ENCODE measurements around the gene LRRN4. TPM values are rescaled to one million over a fixed set of nuclear protein-coding genes. Genes with fewer than 3 reads are reported as not detected.

LRRN4 gene
- total and polyA plus RNA-seq, 2 donors: 0.58 TPM; not detected in 1

DNA sequence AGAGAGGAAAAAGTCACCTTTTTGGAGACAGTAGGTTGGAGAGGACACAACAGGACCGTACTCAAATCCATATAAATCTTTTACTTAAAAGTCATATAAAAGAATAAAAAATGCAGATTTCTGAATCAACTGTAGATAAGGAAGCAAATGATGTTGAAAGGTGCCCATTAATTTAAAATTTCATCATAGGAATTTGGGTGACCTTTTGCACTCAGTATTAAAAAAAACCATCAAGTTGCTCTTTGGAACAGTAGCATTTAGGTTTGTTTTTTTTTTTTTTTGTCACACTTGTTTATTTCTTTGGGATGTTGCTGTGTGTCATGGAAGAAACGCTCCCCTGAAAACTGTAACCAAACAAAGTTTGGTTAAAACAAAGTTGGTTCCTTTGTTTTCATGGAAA lies 20.9 kb upstream of the LRRN4 start:
- H3K4me3 ChIP-seq (ENCODE audit: low read depth, low read length): no peak overlapping the region
- peaks cover 2% of the 10 kb centered on the region for H3K36me3 ChIP-seq (ENCODE audit: insufficient read depth)
- WGBS: 92% methylated on average over 2 of the region's 2 CpGs
- DNase-seq (ENCODE audit: extremely low spot score): no peak
- H3K4me1 ChIP-seq (ENCODE audit: insufficient read depth): no peaks in the 10 kb centered on the region
- no peak overlapping the region for H3K27ac ChIP-seq (ENCODE audit: low read depth)

DNA sequence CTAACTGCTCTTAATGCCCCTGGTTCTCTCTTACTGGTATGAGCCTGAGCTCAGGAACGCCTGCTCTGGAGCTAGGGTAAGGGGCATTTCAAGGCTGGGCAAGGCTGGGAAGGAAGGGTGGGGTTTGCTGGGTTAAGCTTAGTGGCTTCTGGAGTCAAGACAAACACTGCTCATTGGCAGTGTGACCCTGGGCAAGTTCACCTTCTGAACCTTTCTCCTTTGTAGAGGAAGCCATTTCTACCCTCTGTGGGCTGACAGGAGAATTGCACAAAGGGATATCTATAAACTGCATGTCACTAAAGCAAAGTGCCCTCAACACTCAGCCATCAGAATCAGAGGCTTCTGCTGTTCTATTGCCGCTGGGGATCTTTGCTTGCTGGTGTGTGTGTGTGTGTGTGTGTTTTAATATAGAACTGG lies 20.3 kb upstream of the LRRN4 start:
- Histone ChIP-seq H3K27ac (ENCODE audit: low read depth) (no peak overlapping the region), H3K4me1 (ENCODE audit: insufficient read depth) (no peaks in the 10 kb centered on the region), H3K36me3 (ENCODE audit: insufficient read depth) (peaks cover 2% of the 10 kb centered on the region), H3K4me3 (ENCODE audit: low read depth, low read length) (no peak overlapping the region)
- 65% methylated on average over 2 of the region's 2 CpGs for WGBS
- no peak for DNase-seq (ENCODE audit: extremely low spot score)

DNA sequence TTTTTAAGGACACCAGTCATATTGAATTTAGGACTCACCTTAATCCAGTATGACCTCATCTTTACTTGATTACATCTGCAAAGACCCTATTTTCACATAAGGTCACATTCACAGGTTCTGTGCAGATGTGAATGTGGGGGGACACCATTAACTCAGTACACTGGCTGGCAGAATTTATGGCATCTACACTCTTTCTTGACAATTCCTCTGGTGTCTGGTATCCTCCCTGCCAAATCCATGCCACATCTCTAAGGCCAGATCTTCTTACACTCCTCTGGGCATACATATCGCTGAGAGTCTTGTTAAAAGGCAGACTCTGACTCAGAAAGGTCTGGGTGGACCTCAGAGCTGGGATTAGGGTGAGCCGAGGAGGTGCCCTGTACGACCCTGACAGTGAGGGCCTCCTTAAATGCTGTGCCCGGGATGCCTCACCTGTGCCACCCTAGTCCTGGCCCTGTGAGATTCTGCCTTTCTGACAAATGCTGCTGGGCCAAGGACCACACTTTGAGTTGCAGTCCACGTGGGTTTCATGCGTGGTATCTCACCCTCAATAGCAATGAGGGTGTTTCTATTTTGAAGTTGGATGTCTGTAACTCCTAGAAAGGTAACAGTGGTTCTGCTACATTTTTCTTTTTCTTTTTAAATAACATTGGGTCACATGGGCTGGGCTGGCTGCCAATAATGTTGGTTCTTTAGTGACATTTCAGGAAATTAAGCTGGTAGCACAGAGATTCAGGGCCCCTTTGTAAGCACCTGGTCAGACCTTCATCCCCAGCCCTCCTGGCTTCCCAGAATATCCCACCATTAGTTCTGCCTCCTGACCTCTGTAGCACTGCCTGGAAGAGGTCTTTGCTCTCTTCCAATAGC lies 17.2 kb upstream of the LRRN4 start:
- Histone ChIP-seq H3K27ac (ENCODE audit: low read depth) (no peak overlapping the region), H3K36me3 (ENCODE audit: insufficient read depth) (no peaks in the 10 kb centered on the region), H3K4me1 (ENCODE audit: insufficient read depth) (no peaks in the 10 kb centered on the region), H3K4me3 (ENCODE audit: low read depth, low read length) (no peak overlapping the region)
- 88% methylated on average over 6 of the region's 6 CpGs for WGBS
- DNase-seq (ENCODE audit: extremely low spot score): no peak

- DNase-seq (ENCODE audit: extremely low spot score): no peak
- WGBS: 90% methylated on average over 2 of the region's 2 CpGs
- no peaks in the 10 kb centered on the region for H3K4me1 ChIP-seq (ENCODE audit: insufficient read depth)
- H3K4me3 ChIP-seq (ENCODE audit: low read depth, low read length): no peak overlapping the region
- no peak overlapping the region for H3K27ac ChIP-seq (ENCODE audit: low read depth)
- no peaks in the 10 kb centered on the region for H3K36me3 ChIP-seq (ENCODE audit: insufficient read depth)
Measured at GRCh38 chr20:6069669-6070068, 15.8 kb upstream of the LRRN4 start.

GRCh38 chr20:6067763-6068318 lies 14.0 kb upstream of the LRRN4 start:
- Histone ChIP-seq H3K27ac (ENCODE audit: low read depth) (no peak overlapping the region), H3K4me1 (ENCODE audit: insufficient read depth) (no peaks in the 10 kb centered on the region), H3K36me3 (ENCODE audit: insufficient read depth) (no peaks in the 10 kb centered on the region), H3K4me3 (ENCODE audit: low read depth, low read length) (no peak overlapping the region)
- WGBS: 74% methylated on average over 4 of the region's 4 CpGs
- DNase-seq (ENCODE audit: extremely low spot score): no peak

- 88% methylated on average over 3 of the region's 3 CpGs for WGBS
- no peak overlapping the region for H3K4me3 ChIP-seq (ENCODE audit: low read depth, low read length)
- no peaks in the 10 kb centered on the region for H3K4me1 ChIP-seq (ENCODE audit: insufficient read depth)
- H3K36me3 ChIP-seq (ENCODE audit: insufficient read depth): no peaks in the 10 kb centered on the region
- no peak overlapping the region for H3K27ac ChIP-seq (ENCODE audit: low read depth)
- no peak for DNase-seq (ENCODE audit: extremely low spot score)
Measured at GRCh38 chr20:6066582-6066981, 12.7 kb upstream of the LRRN4 start.

DNA sequence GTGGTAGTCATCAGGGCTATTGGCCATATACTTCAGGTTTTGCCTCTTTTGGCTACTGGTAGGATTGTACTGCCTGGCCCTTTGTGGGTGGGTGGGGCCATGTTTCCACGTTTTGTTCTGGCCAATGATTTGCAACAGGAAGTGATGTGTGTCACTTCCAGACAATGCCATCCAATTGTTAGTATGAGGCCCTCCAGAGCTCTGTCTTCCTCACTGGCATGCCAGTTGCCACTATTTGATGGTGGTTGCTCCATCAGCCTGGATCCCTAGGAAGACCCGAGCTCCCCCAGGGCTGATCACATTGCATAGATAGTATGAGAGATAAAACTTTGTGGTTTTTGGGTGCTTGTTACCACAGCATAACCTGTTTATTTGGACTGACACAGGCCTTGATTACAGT lies 7.7 kb upstream of the LRRN4 start:
- no peak for DNase-seq (ENCODE audit: extremely low spot score)
- Histone ChIP-seq H3K4me3 (ENCODE audit: low read depth, low read length) (no peak overlapping the region), H3K4me1 (ENCODE audit: insufficient read depth) (no peaks in the 10 kb centered on the region), H3K27ac (ENCODE audit: low read depth) (no peak overlapping the region), H3K36me3 (ENCODE audit: insufficient read depth) (no peaks in the 10 kb centered on the region)
- 64% methylated on average over 2 of the region's 2 CpGs for WGBS

DNA sequence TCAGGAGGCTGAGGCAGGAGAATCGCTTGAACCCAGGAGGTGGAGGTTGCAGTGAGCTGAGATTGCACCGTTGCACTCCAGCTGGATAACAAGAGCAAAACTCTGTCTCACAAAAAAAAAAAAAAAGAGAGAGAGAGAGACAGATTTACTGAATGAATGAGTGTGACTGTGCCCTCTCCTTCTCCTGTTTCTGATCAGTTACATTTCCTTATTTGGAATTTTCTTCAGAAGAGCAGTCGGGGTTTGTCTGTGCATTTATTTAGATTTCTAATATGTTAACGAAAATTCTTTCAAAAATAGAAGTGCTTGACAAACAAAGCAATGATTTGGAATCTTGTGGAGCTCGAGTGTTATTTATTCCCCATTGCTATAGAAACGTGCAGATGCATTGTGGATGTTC lies 6.4 kb upstream of the LRRN4 start:
- H3K4me1 ChIP-seq (ENCODE audit: insufficient read depth): no peaks in the 10 kb centered on the region
- no peak for DNase-seq (ENCODE audit: extremely low spot score)
- H3K36me3 ChIP-seq (ENCODE audit: insufficient read depth): no peaks in the 10 kb centered on the region
- no peak overlapping the region for H3K27ac ChIP-seq (ENCODE audit: low read depth)
- no peak overlapping the region for H3K4me3 ChIP-seq (ENCODE audit: low read depth, low read length)
- WGBS: 45% methylated on average over 6 of the region's 6 CpGs

DNA sequence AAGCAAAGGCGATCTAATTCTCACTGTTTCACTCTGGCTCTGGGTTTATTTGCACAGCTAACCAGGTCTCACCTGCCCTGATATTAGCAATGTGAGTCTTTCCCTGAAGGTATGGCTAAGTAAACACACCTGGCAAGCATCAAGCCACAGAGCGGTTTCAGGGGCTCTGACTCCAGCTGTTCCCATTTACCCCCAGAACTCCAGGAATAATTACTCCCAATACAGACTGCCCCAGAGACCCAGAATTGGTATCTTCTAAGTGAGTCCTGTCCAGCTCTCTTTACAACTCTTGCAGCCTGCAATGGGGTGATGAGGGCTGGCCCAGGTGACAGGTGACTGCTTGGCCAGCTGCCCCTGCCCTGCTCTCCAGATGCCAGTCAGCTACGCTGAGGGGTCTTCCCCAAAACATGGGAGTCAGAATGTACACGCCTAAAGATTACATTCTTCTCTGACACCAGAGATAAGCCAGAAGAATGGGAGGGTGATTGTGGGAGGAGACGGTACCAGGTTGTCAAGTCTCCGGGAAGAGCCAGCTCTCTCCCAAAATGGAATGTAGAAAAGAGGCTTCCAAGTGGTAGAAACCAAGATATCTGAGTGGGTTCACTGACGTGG lies 4.9 kb upstream of the LRRN4 start:
- Histone ChIP-seq H3K36me3 (ENCODE audit: insufficient read depth) (no peaks in the 10 kb centered on the region), H3K4me1 (ENCODE audit: insufficient read depth) (no peaks in the 10 kb centered on the region), H3K4me3 (ENCODE audit: low read depth, low read length) (no peak overlapping the region), H3K27ac (ENCODE audit: low read depth) (no peak overlapping the region)
- 32% methylated on average over 7 of the region's 7 CpGs for WGBS
- no peak for DNase-seq (ENCODE audit: extremely low spot score)

- 75% methylated on average over 2 of the region's 2 CpGs for WGBS
Measured at GRCh38 chr20:6057691-6058090, 3.8 kb upstream of the LRRN4 start.

DNA sequence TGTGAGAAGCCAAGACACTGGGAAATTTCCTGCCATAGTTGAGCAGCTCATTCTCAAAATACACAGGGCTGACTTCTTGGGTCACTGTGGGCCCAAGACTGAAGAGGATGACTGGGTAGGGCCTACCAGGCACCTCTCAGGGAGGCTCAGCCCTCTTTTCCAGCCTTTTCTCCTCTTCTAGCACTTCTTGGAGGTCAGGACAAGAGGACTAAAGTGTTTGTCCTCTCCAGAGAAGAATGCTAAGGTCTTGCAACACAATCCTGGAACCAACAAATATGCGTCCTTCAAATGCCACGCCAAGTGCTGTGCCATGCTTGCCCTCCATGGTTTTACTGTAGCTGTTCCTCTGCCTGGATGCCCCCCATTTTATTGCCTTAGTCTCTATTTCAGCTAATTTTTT lies 3.3 kb upstream of the LRRN4 start:
- Histone ChIP-seq H3K27ac (ENCODE audit: low read depth) (no peak overlapping the region), H3K36me3 (ENCODE audit: insufficient read depth) (no peaks in the 10 kb centered on the region), H3K4me1 (ENCODE audit: insufficient read depth) (no peaks in the 10 kb centered on the region), H3K4me3 (ENCODE audit: low read depth, low read length) (no peak overlapping the region)
- 98% methylated on average over 2 of the region's 2 CpGs for WGBS
- DNase-seq (ENCODE audit: extremely low spot score): no peak

More at GRCh38 chr20:6057691-6058090, 3.8 kb upstream of the LRRN4 start:
- DNase-seq (ENCODE audit: extremely low spot score): no peak
- H3K36me3 ChIP-seq (ENCODE audit: insufficient read depth): no peaks in the 10 kb centered on the region
- no peak overlapping the region for H3K4me3 ChIP-seq (ENCODE audit: low read depth, low read length)
- no peak overlapping the region for H3K27ac ChIP-seq (ENCODE audit: low read depth)
- H3K4me1 ChIP-seq (ENCODE audit: insufficient read depth): no peaks in the 10 kb centered on the region

DNA sequence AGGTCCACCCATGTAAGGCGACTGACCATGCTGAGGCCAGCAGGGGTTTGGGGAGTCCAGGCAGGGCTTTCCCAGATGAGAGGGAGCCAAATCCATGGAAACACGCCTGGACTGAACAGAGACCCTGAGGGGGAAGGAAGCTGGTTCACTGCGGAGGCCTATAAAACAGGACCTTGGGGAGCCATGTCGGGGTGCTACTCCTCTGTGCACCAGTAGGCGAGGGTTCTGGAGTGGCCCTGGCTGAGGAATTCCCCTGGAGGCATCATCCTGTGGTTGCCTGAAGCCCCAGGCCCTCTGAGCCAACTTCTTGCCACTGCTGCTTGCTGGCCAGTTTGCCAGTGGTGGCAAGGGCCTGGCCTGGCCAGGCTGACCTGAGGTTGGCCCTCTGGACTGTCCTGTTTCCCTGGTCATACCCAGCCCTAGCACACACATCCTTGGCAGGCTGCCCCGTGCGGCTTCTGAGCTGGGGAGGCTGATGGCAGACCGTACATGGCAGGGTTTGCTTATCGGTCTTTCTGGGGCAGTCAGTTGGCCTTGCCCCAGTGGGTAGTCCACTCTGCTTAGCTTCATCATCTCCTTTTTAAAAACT lies 2.2 kb upstream of the LRRN4 start:
- no peaks in the 10 kb centered on the region for H3K4me1 ChIP-seq (ENCODE audit: insufficient read depth)
- H3K27ac ChIP-seq (ENCODE audit: low read depth): no peak overlapping the region
- no peak overlapping the region for H3K4me3 ChIP-seq (ENCODE audit: low read depth, low read length)
- no peaks in the 10 kb centered on the region for H3K36me3 ChIP-seq (ENCODE audit: insufficient read depth)
- WGBS: 89% methylated on average over 9 of the region's 9 CpGs
- DNase-seq (ENCODE audit: extremely low spot score): no peak

GRCh38 chr20:6055161-6055783 lies 1.4 kb upstream of the LRRN4 start:
- 64% methylated on average over 10 of the region's 10 CpGs for WGBS
- Histone ChIP-seq H3K27ac (ENCODE audit: low read depth) (no peak overlapping the region), H3K4me1 (ENCODE audit: insufficient read depth) (no peaks in the 10 kb centered on the region), H3K36me3 (ENCODE audit: insufficient read depth) (no peaks in the 10 kb centered on the region), H3K4me3 (ENCODE audit: low read depth, low read length) (no peak overlapping the region)
- no peak for DNase-seq (ENCODE audit: extremely low spot score)

Measured in urinary bladder (tissue), 4 donors.